HCT116 (cell line): ENCODE measurements around the gene GAD1. TPM values are rescaled to one million over a fixed set of nuclear protein-coding genes. Genes with fewer than 3 reads are reported as not detected.
A peak's percentile ranks its signal among the peaks of the same experiment; 100 is the strongest.

ENCODE experiments used
- ATAC-seq: fragments of 200-7000 bp; cut with Tn5 transposase; 2 replicates; pipeline ENCODE4 v1.9.1; 2020; ENCODE audit warnings: mild to moderate bottlenecking, moderate library complexity
- BruUV-seq: library from RNA; stranded (reverse); fragments of 400-500 nt; replicated peaks from 2 replicates; lab custom pipeline; 2021; lab: Mats Ljungman, UMichigan
- CTCF ChIA-PET: fragments of 300-600 bp; sonication (Branson Sonifier 250); formaldehyde crosslinking; loops from one replicate; lab custom pipeline; 2021; ENCODE audit warnings: antibody characterized with exemption; lab: Charles Lee
- POLR2A ChIA-PET: fragments of 300-600, 350-600 bp; sonication (Branson Sonifier 250); formaldehyde crosslinking; loops from one replicate; lab custom pipeline; 2021; ENCODE audit warnings: antibody characterized with exemption; lab: Charles Lee
- RAD21 ChIA-PET, 2 experiments: fragments of 300-600 bp; sonication (Branson Sonifier 250); formaldehyde crosslinking; loops; one replicate each; lab custom pipeline; 2023; ENCODE audit warnings: low total read pairs in 2 of 2; ENCODE audit not compliant: uncharacterized antibody in 2 of 2, unreplicated experiment in 2 of 2, low non-redundant PET in 1 of 2; lab: Charles Lee
- DNase-seq: peaks from one replicate; pipeline ENCODE4 v3.0.0-alpha.2; 2010; ENCODE audit warnings: low read depth, low spot score
- H2AFZ ChIP-seq: fragments of 200-600 bp; shearing (Covaris generic), sonication (generic); 2 replicates; pipeline ENCODE4 v1.6.1; 2017; ENCODE audit warnings: low read depth, mixed run types, mixed read lengths, antibody characterized with exemption, low read length; ENCODE audit not compliant: poor library complexity, severe bottlenecking
- H3K27ac ChIP-seq: 2 replicates; pipeline ENCODE4 v1.5.1; 2012; ENCODE audit warnings: low read depth, low read length
- H3K27me3 ChIP-seq: fragments of 200-600 bp; sonication (generic); 2 replicates; pipeline ENCODE4 v1.6.1; 2016; ENCODE audit warnings: mixed run types, low read length, mixed read lengths; ENCODE audit not compliant: insufficient read depth
- H3K36me3 ChIP-seq, 2 experiments: fragments of 200-500 bp in 1 of 2; fragments of 200-600 bp in 1 of 2; sonication (Bioruptor generic) in 1 of 2; sonication (generic) in 1 of 2; 2 replicates each; pipeline versions ENCODE4 v1.5.1 to v1.6.1; 2014 to 2016; ENCODE audit warnings: low read length in 2 of 2, inconsistent platforms in 1 of 2, mixed read lengths in 1 of 2, mixed run types in 1 of 2; ENCODE audit not compliant: insufficient read depth in 2 of 2, control insufficient read depth in 1 of 2
- H3K4me1 ChIP-seq, 2 experiments: fragments of 200-600 bp in 1 of 2; sonication (generic) in 1 of 2; 2 replicates each; pipeline versions ENCODE4 v1.5.1 to v1.6.1; 2012 to 2017; ENCODE audit warnings: low read length in 2 of 2, inconsistent platforms in 1 of 2, mild to moderate bottlenecking in 1 of 2, mixed read lengths in 1 of 2, mixed run types in 1 of 2, moderate library complexity in 1 of 2; ENCODE audit not compliant: insufficient read depth in 2 of 2, control insufficient read depth in 1 of 2
- H3K4me2 ChIP-seq: fragments of 200-600 bp; sonication (generic); 2 replicates; pipeline ENCODE4 v1.6.1; 2017; ENCODE audit warnings: mixed run types, low read length, mixed read lengths
- H3K4me3 ChIP-seq, 2 experiments: fragments of 200-600 bp in 1 of 2; sonication (generic) in 1 of 2; replicated peaks in 1 of 2; 2 replicates each; pipeline ENCODE4 v1.5.1; 2011 to 2016; ENCODE audit warnings: low read length in 2 of 2, control low read depth in 1 of 2, low read depth in 1 of 2, mild to moderate bottlenecking in 1 of 2, mixed read lengths in 1 of 2, mixed run types in 1 of 2
- H3K79me2 ChIP-seq: fragments of 200-600 bp; sonication (generic); 2 replicates; pipeline ENCODE4 v1.6.1; 2017; ENCODE audit warnings: mild to moderate bottlenecking, mixed run types, low read length, moderate library complexity, mixed read lengths; ENCODE audit not compliant: insufficient read depth
- H3K9ac ChIP-seq: fragments of 200-600 bp; sonication (generic); 2 replicates; pipeline ENCODE4 v1.6.1; 2016; ENCODE audit warnings: low read length, mixed read lengths
- H3K9me2 ChIP-seq: fragments of 200-600 bp; sonication (generic), shearing (Covaris generic); 2 replicates; pipeline ENCODE4 v1.6.1; 2017; ENCODE audit warnings: mixed run types, mild to moderate bottlenecking, moderate library complexity; ENCODE audit not compliant: insufficient read depth
- H3K9me3 ChIP-seq, 2 experiments: fragments of 200-500 bp in 1 of 2; fragments of 200-600 bp in 1 of 2; sonication (Bioruptor generic) in 1 of 2; sonication (generic) in 1 of 2; 2 replicates each; pipeline ENCODE4 v1.6.1; 2014 to 2017; ENCODE audit warnings: low read length in 2 of 2, mixed read lengths in 2 of 2, inconsistent platforms in 1 of 2, low read depth in 1 of 2, mild to moderate bottlenecking in 1 of 2, mixed run types in 1 of 2, moderate library complexity in 1 of 2; ENCODE audit not compliant: control insufficient read depth in 1 of 2, insufficient read depth in 1 of 2
- H4K20me1 ChIP-seq: fragments of 200-600 bp; sonication (generic), shearing (Covaris generic); 2 replicates; pipeline ENCODE4 v1.6.1; 2017; ENCODE audit warnings: mixed run types, mild to moderate bottlenecking, moderate library complexity; ENCODE audit not compliant: insufficient read depth
- ATF3 ChIP-seq: IDR thresholded peaks from 2 replicates; pipeline ENCODE4 v1.6.1; 2012
- CBX3 ChIP-seq: IDR thresholded peaks from 2 replicates; pipeline ENCODE4 v1.6.1; 2012; ENCODE audit warnings: low read depth
- CEBPB ChIP-seq: IDR thresholded peaks from 2 replicates; pipeline ENCODE4 v1.6.1; 2012; ENCODE audit warnings: low read depth
- EGR1 ChIP-seq: IDR thresholded peaks from 2 replicates; pipeline ENCODE4 v1.6.1; 2012; ENCODE audit warnings: low read depth
- FOSL1 ChIP-seq: IDR thresholded peaks from 2 replicates; pipeline ENCODE4 v1.6.1; 2012; ENCODE audit warnings: low read depth
- JUND ChIP-seq: IDR thresholded peaks from 2 replicates; pipeline ENCODE4 v1.6.1; 2012
- MAX ChIP-seq: IDR thresholded peaks from 2 replicates; pipeline ENCODE4 v1.6.1; 2012
- POLR2AphosphoS5 ChIP-seq: IDR thresholded peaks from 2 replicates; pipeline ENCODE4 v1.6.1; 2011; ENCODE audit warnings: mild to moderate bottlenecking, low read depth, low read length, moderate library complexity
- RAD21 ChIP-seq: IDR thresholded peaks from 2 replicates; pipeline ENCODE4 v1.6.1; 2012; ENCODE audit warnings: low read depth, mild to moderate bottlenecking
- REST ChIP-seq: IDR thresholded peaks from 2 replicates; pipeline ENCODE4 v1.6.1; 2012; ENCODE audit warnings: low read depth
- SP1 ChIP-seq: IDR thresholded peaks from 2 replicates; pipeline ENCODE4 v1.6.1; 2012; ENCODE audit warnings: low read depth
- TCF7L2 ChIP-seq: IDR thresholded peaks from 2 replicates; pipeline ENCODE4 v1.7.0; 2011; ENCODE audit warnings: borderline replicate concordance, inconsistent platforms; ENCODE audit not compliant: insufficient read depth, insufficient read length; ENCODE audit errors: extremely low read depth
- ZBTB33 ChIP-seq: IDR thresholded peaks from 2 replicates; pipeline ENCODE4 v1.6.1; 2011; ENCODE audit warnings: mild to moderate bottlenecking, low read length, moderate library complexity; ENCODE audit not compliant: insufficient replicate concordance; ENCODE audit errors: extremely low read depth
- ZFX ChIP-seq: fragments of 450-650 bp; IDR thresholded peaks from 2 replicates; pipeline ENCODE4 v1.6.1; 2017
- intact Hi-C: fragments of 100-400 bp; cut with micrococcal nuclease; formaldehyde crosslinking; loops from 2 replicates; pipeline ENCODE4 v1.10.0; 2022
- total RNA-seq: library from RNA; stranded (reverse); gene quantifications from one replicate; pipeline ENCODE4 v1.2.1, GENCODE V29; 2021; ENCODE audit not compliant: unreplicated experiment

The GAD1 gene
- total RNA-seq, 1 experiment from 2014 or later, result 11.0 TPM

- Histone ChIP-seq H4K20me1 (no peaks in the 10 kb centered on the region), H3K4me2 (peak overlapping the region; percentile 96), H2AFZ (peak overlapping the region; percentile 74), H3K9me2 (no peaks in the 10 kb centered on the region), H3K36me3 (no peaks in the 10 kb centered on the region), H3K9me3 (no peaks in the 10 kb centered on the region), H3K4me3 (peak overlapping the region; percentile 81), H3K9ac (peak overlapping the region; percentile 69), H3K79me2 (no peaks in the 10 kb centered on the region), H3K27me3 (no peaks in the 10 kb centered on the region), H3K27ac (peak overlapping the region; percentile 63; the same call in 1 of the 2 replicates), H3K4me1 (peaks cover 4 to 9% of the 10 kb centered on the region in 2 experiments; a peak in 2 of 4 replicates)
- CTCF ChIA-PET, result interaction anchor here (0.7 kb wide), 1 partner anchor 362 kb away, joined by 4 read pairs; no protein-coding TSS in a partner anchor
- no peak for TF ChIP-seq POLR2AphosphoS5
- peak; percentile 35 for TF ChIP-seq ZFX
- POLR2A ChIA-PET, result interaction anchor here (1.1 to 1.4 kb wide), 2 partner anchors 10 to 12 kb away, joined by 4 read pairs; no protein-coding TSS in a partner anchor
- no TSS peak for BruUV-seq
- RAD21 ChIA-PET, result no interaction called here
- no peak for DNase-seq
- ATAC-seq, result no peak
- intact Hi-C loops, result no loop called here
Observed at GRCh38 chr2:170771421-170771937, 45.2 kb upstream of the GAD1 start.

- POLR2A ChIA-PET, result interaction anchor here (1.1 to 1.4 kb wide), 2 partner anchors 9 to 11 kb away, joined by 4 read pairs; no protein-coding TSS in a partner anchor
- RAD21 ChIA-PET, result no interaction called here
- ATAC-seq (no peak), DNase-seq (no peak)
- Histone ChIP-seq H3K9ac (no peak overlapping the region), H3K27me3 (no peaks in the 10 kb centered on the region), H3K4me2 (peak overlapping the region; percentile 96; the same call in 1 of the 2 replicates), H3K36me3 (no peaks in the 10 kb centered on the region), H3K9me3 (no peaks in the 10 kb centered on the region), H3K27ac (no peak overlapping the region), H3K4me3 (no peak overlapping the region; a peak in 2 of 4 replicates), H2AFZ (no peak overlapping the region), H3K4me1 (peaks cover 4 to 9% of the 10 kb centered on the region in 2 experiments; a peak in 2 of 4 replicates), H3K9me2 (no peaks in the 10 kb centered on the region), H4K20me1 (no peaks in the 10 kb centered on the region), H3K79me2 (no peaks in the 10 kb centered on the region)
- CTCF ChIA-PET, result interaction anchor here (1.0 kb wide), 1 partner anchor 44 kb away, joined by 3 read pairs; the partner anchor contains the start of gene GAD1
- BruUV-seq, result no TSS peak
- intact Hi-C loops, result no loop called here
- no peak for TF ChIP-seq ZFX
- no peak for TF ChIP-seq MAX
- TF ChIP-seq REST, result no peak
- TF ChIP-seq POLR2AphosphoS5, result no peak
- no peak for TF ChIP-seq EGR1
- no peak for TF ChIP-seq ZBTB33
- no peak for TF ChIP-seq RAD21
- TF ChIP-seq SP1, result no peak
- TF ChIP-seq CEBPB, result no peak
- TF ChIP-seq TCF7L2, result no peak
- TF ChIP-seq ATF3, result no peak
- no peak for TF ChIP-seq CBX3
- no peak for TF ChIP-seq FOSL1
- no peak for TF ChIP-seq JUND
Observed at GRCh38 chr2:170772295-170772694, 44.4 kb upstream of the GAD1 start.
